NCI-H2196 (cell line): ENCODE results near the gene KLHL3.

Experiments
- DNase-seq: peaks from one replicate; lab custom pipeline; 2025; ENCODE audit not compliant: unreplicated experiment; lab: John Stamatoyannopoulos, UW

Gene KLHL3

DNA sequence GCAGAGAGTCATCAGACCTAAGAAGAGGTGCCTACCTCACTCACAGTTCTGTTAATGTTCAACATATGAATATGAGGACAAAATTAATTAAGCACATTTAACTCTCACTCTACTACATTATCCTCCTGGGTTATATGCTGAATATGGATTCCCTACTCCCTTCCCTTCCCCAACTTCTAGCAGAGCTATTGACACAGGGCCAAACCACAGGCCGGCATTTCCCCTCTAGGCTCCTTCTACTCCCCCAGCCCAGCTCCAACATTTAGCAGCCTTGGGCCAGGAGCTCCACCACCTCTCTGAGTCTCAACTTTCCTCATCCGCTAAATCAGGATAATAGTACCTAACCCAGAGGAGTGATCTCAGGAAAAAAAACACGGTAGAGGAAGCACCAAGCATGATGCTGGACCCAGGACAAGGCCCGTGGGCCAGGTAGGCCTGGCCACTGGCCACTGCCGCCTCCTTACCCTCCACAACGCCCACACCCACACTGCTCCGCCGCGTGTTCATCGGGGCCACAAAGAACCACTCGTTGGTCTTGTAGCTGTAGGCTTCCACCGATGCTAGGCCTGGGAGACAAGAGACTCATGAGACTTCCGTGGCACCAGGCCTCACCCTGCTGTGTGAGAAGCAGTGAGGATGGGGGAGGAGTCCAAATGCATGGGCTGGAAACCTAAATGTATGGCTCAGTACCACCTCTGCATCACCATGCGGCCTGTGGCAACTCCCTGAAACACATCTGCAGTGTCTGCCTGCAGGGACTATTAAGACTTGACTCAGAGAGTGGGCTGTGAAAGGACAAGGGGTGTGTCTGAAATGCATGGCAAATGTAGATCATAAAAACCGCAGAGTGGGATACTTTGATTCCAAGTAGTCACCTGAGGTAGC is 98.8 kb downstream of the KLHL3 start:
- no peak for DNase-seq

DNA sequence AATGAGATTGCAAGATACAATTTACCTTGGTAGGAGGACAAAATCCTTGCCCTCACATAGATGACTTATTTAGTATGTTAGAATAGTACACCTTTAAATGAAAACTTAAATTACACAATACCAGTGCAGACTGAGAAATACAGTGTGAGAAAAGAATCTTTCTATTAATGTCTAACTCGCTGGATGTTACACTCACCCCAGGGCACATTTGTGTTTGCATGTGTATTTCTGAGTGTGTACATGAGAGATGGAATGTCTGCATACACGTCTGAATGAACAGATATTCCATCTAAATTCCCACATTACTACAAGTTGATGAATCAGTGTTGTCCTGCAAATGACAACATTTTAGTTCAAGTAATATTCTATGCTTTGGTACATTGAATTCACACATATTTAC is 99.8 kb downstream of the KLHL3 start:
- no peak for DNase-seq

DNA sequence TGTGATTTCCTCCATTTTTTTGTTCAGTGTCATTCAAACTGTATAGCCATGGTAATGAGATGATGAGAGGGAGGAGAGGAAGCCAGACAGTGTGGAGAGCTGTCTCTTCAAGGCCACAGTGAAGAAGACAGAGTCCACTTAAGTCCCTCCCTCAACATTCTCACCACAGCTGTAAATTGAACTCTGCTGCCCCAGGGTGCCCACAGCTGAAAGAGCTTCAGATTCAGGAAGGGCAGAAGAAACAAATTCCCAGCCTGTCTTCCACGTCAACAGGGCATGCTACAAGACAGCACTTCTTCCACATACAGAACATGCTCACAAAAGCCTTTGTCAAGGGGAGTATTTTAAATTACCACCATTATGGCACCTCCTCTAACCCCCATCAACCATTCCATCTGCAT is 100.4 kb downstream of the KLHL3 start:
- DNase-seq: no peak

DNA sequence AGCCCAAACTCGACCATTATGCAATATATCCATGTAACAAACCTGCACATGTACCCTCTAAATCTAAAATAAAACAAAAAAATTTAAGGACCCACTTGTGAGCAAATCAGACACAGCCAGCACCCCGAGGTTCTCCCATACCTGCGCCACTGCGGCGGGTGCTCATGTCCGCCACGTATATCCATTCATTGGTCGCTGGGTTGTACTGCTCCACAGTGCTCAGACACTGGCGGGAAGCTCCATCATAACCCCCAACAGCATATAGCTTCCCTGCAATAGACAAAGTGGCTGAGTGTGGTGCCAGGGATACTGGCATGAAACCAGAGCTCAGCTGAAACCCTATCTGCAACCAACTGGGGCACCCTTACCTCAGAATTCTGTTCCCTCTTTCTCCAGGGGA is 102.0 kb downstream of the KLHL3 start:
- no peak for DNase-seq

DNA sequence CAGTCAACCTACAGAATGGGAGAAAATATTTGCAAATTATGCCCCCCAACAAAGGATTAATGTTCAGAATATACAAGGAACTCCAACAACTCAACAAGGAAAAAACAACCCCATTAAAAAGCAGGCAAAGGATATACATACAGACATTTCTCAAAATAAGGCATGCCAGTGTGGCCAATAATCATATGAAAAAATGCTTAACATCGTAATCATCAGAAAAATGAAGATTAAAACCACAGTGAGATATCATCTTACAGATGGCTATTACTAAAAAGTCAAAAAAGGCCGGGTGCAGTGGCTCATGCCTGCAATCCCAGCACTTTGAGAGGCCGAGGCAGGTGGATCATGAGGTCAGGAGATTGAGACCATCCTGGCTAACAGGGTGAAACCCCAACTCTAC is 103.2 kb downstream of the KLHL3 start:
- DNase-seq: no peak

DNA sequence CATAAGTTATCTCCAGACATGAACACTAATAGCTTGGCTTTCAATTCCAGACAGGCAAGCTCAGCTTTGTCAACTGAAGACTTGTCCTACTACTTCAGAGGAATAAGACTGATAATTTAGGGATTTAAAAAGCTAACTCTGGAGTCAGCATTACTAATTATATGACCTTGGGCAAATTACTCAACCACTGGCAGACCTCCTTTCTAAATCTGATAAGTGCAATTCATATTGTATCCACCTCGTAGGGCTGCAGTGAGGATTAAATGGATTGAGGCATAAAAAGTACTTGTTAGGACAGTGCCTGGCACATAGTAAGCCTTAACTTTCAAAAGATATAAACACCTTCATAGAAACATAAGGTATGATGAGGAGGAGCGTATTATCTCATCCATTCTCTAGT is 104.4 kb downstream of the KLHL3 start:
- no peak for DNase-seq

DNA sequence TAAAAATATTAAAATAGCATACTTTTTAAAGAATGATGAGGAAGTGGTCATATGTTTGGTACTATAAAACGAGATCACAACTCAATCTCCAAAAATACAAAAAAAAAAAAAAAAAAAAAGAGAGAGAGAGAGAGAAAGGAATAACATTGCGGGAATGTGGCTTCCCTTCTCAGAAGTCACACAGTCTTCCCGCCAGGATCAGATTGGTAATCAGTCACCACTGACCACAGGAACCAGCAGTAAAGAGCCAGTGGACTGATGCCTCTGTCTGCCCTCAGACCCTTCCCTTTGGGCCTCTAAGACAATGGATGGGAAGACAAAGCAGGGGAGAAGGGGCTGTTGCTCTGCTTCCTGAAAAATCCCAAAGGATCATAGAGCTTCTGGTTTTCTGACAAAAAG is 104.9 kb downstream of the KLHL3 start:
- DNase-seq: no peak

DNA sequence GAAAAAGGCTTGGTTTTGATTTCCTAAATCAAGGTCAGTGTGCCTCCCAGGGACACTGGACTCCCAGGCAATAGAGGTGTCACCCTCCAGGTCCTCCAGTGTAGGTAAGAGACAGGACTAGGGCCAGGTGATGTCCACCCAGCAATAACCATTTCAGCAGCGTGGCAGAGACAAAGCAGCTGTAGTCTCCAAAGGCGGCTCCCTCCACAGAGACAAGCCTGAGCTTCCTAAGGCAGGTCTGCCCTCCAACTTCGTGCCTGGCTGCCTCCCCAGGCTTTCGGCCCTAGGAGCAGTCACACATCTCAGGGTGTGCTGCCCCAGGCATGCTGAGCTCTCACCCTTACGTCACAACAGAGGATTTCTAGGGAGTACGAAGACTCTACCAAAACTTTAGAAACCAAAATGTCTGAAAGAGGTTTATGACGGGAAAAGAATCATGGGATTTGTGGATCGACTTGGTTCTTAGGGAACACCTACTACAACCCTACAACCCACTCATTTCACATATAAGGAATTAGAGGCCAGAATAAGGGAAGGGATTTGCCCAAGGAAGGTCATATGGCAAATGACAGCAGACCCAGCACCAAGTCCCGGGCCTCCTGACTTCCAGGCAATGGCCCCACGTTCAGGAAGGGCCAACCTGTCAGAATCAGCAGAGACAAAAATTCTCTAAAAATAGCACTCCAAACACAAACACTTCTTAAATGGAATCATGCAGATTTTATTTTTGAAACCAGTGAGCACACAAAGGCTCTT is 105.5 kb downstream of the KLHL3 start:
- DNase-seq: no peak

DNA sequence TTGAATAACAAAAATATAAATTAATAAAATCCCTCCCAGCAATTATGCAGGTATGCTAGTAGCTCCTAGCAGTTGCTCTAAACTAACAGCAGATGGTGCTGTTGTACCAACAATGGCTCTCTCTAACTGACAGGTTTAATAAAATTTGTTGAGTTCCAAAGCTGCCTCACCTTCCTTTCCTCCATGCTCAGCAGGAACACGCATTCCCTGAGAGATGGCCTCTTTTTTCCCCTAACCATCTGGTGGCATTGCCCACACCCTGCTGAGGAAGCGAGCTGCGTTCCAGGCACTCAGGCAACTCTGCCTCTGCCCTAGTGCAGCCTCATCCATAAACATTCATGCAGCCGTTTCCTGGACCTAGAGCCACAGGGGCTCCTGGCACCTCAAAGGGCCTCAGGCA is 106.2 kb downstream of the KLHL3 start:
- DNase-seq: peak; percentile 74

DNA sequence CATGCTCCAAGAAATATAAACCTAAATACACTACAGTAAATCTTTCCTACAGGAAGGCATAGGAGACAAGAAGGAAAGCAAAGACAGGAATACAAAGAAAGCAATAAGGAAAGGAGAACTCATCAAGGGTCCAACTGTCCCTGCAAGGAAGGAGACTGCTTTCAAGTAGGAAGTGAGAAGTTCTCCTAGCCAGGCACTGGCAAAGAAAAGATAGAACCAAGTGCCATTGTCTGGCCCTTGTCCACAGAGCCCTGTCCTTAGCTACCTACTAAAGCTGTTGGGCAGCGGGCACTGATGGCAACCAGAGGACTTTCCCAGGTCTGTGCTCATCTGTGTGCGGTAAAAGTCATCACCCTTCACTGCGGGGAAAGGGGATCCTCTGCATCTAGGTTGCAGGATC is 108.2 kb downstream of the KLHL3 start:
- no peak for DNase-seq

DNA sequence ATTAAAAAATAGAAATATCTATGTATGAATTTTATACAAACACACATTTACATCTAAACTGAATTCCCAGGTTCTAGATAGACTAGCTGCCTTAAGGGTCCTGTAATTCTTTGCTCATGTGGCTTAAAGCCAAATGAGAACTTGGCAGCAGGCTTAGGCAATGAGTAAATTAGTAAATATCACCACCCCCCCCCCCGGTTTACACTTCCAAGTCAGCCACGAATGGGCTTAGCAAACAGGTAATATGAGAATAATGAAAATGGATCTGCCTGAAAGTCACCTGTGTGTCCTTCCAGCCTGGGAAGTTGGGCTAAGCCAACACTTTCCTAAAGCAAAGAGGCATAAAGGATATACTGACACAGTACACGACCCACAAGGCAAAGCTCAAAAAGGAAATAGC is 108.6 kb downstream of the KLHL3 start:
- peak; percentile 59 for DNase-seq

DNA sequence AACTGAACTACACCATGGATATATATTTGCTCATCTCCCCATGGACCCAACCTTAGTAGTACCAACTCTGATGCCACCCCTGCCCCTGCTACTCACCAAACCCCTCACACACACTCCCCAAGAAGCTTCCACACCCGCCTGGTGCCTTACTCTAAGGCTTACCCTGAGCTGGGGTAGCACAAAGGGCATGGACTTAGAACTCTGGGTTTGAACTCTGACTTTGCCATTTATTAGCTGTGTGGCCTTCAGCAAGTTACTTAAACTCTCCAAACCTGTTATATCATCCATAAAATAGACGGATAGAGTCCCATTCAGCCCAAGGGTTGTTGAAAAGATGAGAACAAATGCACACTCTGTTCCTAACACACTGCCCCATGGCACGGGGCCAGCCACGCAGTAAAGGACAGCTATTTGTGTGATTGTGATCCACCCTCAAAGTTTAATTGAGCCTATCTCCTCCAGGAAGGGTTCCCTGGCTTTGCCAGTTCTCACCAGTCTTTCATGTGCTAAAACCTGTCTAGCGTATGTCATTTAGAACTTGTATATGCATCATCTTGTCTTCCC is 111.0 kb downstream of the KLHL3 start:
- no peak for DNase-seq

DNA sequence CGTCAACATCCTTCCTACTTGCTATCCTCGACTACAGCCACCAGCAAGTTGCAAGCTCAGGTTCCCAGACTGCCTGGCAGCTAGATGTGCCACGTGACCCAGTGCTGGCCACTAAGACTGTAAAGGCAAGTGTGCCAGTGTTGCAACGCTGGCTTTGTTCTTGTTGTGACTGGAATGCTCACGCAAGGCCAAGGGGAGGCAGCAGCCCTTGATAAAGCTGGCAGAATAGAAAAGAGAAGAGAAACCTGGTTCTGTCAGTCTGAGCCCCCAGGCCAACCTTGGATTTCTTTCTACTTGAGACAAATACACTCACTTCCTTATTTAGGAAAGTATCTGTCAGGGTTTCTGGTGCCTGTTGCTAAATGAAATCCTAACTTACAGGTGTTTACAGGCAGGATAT is 113.0 kb downstream of the KLHL3 start:
- peak; percentile 83 for DNase-seq

DNA sequence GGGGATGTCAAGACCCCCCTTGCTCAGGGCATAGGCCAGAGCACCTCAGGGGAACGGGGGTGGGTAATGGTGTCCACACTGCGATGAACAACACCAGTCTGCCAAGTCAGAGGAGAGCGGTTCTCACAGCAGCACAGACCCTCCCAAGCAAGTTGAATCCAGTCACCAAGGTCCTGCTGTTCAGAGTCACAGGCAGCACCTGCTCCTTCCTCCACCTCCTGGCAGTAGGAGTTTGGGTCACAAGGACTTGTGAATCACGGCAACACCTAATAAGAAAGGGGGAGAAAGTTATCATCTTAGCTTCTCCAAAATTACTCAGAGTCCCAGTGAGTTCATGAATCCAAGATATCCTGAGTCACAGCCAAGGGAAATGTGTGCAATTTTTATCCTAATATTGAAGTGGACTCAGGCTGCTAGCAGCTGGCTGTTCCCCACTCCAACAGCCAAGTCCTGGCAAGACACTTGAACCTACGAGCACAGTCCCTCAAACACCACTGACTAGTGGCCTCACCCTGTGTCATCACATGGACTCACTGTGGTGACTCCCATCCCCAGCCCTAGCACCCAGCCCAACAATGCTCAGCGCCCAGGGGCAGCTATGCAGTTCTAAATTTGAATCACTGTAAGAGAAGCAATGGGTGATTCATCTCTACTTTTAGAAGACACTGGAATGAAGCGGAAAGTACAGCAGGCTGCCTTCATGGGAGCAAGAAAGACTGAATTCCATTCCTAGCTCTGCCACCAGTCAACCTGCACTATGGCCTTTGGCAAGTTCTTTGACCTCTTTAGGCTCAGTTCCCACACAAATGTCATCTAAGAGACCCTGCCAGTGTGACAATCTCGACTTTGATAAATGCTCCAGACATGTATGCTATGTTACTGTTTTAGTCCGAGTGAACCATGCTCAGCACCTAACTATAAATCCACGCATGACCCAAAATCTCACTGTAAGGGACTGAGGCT is 113.7 kb downstream of the KLHL3 start:
- DNase-seq: no peak

DNA sequence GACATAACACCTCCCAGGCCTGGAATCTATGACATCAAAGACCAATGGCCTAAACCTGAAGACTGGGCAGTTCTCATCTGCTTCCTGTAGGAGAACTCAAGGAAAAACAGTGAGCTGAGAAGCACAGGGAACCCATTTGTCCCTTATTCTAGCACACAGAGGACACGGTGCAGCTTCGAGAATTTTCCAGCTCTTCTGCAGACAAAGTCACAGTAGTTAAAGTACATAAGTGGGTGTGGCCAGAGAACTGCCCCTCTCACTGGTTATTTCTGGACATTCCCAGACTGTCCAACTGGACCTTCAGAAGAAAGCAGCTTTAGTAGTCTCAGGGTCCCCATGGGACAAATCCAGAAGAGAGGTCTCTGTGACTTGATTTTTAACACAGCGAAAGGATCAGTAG is 114.6 kb downstream of the KLHL3 start:
- DNase-seq: no peak

DNA sequence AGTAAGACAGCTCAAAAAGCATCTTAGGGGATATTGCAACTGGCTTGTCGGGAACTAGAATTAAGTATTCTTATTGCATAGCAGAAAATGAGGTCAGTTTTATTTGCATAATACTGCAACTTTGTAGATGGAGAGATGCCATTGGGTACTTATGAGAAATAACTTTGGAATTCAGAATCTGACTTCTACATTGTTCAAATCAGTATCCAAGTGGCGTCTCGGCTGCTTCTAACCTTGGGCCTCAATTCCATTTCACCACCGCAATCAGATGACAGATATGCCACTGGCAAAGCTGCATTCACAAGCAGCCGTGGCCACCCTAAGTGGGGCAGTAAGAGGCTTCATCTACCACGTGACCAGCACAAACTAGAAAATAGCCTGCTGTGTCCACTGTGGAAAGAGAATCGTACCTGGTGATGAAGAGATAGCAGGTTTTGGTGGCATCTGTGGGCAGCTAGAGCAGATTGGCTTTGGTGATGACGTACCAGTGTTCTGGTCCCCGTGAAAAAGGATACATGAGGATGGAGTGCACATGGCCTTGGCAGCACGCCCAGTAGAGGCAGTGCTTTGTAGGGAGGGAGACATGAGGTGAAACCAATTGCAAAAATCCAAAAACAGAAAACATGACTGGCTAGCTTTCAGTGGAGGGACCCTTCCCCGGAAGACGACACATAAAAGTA is 116.6 kb downstream of the KLHL3 start:
- peak; percentile 84 for DNase-seq

DNA sequence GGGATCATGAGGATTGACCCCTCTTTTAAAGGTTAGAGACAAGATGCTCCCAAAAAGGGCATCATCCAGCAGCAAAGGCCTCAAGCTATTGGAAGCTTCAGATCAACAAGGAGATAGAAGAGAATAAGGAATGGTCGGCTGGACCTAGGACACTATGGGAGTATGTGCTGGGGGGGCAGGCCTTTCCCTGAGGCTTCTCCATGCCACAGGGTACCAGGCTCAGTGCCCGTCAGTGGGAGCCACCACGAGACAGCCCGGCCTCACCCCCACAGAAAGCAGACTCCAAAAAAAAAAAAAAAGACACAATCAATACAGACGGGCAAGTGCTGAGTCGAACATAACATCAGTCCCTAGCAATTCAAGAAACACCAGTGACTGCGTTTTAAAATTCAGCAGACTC is 117.4 kb downstream of the KLHL3 start:
- DNase-seq: no peak

DNA sequence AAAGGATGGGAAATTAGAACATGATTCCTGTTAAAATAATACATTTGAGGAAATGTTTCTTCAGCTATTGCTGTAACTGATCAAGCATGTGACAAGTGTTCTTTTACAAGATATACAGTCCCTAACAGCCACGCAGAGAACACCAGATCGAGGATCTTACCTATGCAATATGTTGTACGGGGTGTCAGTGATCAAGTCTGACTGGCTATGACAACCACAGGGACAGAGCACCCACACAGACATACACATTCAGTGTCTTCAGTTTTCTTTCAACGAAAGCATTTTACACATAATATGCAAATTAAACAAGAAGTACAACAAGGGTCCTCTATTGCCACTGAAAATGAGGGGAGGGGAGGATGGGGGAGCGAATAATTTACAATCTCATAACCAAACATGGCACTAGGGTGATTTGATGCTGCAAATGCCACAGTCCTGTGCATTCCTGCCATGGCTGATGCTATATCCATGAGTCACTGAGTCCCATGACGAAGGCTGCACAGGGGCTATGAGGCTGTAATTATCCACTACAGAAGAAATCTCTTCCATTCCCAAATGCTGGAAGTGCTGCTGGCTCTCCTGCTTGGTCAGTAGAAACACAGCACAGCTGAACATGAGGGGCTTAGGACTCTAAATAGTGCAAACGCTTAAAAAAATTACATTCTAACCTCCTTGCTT is 118.2 kb downstream of the KLHL3 start:
- no peak for DNase-seq

DNA sequence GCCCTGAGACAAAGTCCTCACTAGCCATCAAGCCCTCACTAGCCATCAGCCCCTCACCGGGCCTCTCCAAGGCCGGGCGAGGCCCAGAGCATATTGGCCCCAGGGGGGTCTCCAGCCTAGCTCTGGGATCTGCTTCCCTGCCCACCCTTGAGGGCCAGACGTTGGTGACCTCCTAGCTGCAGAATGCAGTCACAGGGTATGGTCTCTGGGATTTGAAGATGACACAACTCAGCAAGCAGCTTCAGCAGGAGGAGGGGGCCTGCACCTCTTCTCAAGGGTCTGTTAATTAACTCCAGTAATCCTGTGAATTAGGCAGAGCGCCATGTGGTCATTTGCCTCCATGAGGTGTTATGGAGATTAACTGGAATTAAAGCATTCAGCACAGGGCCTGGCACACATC is 119.8 kb downstream of the KLHL3 start:
- no peak for DNase-seq
